Measurements from ENCODE around the gene KIAA2012.

- TF ChIP-seq CTCF (IDR thresholded peaks at IDR 0.05; ENCODE audit: low read depth, low read length, missing input control), result no peak
- no peak for TF ChIP-seq RAD21 (IDR thresholded peaks at IDR 0.05)
- no peak for TF ChIP-seq GABPA (IDR thresholded peaks at IDR 0.05 in 1 of 2, conservative IDR thresholded peaks at IDR 0.05 in 1 of 2)
- no peak for TF ChIP-seq JUND (IDR thresholded peaks at IDR 0.05)
- no peak for TF ChIP-seq YY1 (IDR thresholded peaks at IDR 0.05)
- no peak for TF ChIP-seq ZBTB33 (IDR thresholded peaks at IDR 0.05)
- TF ChIP-seq FOXA1 (IDR thresholded peaks at IDR 0.05), result no peak
- no peak for TF ChIP-seq NR2F2 (IDR thresholded peaks at IDR 0.05)
These were observed 142.1 kb downstream of the KIAA2012 start for GRCh38 chr2:202215179-202215578.
